ENCODE measurements around the gene TXN.
"Not testable (repeated sequence)": the region's sequence is repeated elsewhere in the genome, so short reads cannot be mapped to it uniquely, and the experiment has no call there.

The TXN gene

GRCh38 chr9:110255463-110256379 is 586 bp downstream of the TXN start:
- peak; percentile 16 for DNase-seq

- peak; percentile 6 for DNase-seq
Observed at GRCh38 chr9:110255034-110255462, 1.3 kb downstream of the TXN start.

- DNase-seq, result no peak
Observed at GRCh38 chr9:110254500-110254899, 1.8 kb downstream of the TXN start.

GRCh38 chr9:110252509-110253139 is 3.7 kb downstream of the TXN start:
- no peak for DNase-seq

- DNase-seq, result not testable (repeated sequence)
Observed at GRCh38 chr9:110251770-110252169, 4.5 kb downstream of the TXN start.

GRCh38 chr9:110251212-110251611 is 5.1 kb downstream of the TXN start:
- no peak for DNase-seq

DNA sequence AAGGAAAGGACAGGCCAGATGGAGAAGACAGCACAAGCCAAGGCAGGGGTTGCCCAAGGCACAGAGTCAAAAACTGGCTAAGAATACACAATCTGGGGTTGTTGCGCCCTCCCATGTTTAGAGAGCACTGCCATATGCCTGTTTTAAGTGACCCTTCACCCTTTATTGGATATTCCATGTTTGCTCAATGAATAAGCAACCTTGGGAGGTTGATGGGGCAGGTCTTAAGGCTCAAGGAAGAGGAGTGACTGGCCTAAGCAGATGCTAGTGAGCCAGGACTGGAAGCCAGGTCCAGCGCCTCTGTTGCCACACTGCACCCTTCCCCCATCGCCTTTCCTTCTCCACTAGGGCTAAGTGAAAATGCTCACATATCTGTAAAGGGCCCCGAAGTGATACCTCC is 6.7 kb downstream of the TXN start:
- no peak for DNase-seq

GRCh38 chr9:110248361-110248760 is 7.9 kb downstream of the TXN start:
- no peak for DNase-seq

GRCh38 chr9:110246214-110246613 is 10.1 kb downstream of the TXN start:
- no peak for DNase-seq

- DNase-seq, result no peak
Observed at GRCh38 chr9:110244616-110245015, 11.7 kb downstream of the TXN start.

GRCh38 chr9:110241858-110242321 is 14.4 kb downstream of the TXN start:
- DNase-seq, result no peak

GRCh38 chr9:110241260-110241857 is 14.9 kb downstream of the TXN start:
- no peak for DNase-seq

DNA sequence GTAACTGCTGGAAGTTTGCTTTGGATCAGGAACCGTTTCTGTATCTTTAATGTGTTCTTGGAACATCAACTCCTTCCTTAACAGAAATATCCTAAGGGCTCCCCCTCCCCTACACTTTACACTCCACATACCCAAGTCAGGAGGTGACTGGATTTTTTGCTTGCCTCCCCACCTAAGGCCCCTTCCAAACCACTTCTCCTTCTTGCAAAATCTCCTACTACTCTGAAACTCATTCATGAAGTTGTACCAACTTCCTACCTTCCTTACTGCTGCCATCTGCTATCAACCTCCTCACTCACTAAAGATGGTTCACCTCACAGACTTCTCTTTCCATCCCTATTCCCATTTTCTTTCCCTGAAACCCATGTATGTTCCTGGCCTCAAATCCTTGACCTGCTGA is 16.1 kb downstream of the TXN start:
- no peak for DNase-seq

- no peak for DNase-seq
Observed at GRCh38 chr9:110228321-110228720, 28.0 kb downstream of the TXN start.

DNA sequence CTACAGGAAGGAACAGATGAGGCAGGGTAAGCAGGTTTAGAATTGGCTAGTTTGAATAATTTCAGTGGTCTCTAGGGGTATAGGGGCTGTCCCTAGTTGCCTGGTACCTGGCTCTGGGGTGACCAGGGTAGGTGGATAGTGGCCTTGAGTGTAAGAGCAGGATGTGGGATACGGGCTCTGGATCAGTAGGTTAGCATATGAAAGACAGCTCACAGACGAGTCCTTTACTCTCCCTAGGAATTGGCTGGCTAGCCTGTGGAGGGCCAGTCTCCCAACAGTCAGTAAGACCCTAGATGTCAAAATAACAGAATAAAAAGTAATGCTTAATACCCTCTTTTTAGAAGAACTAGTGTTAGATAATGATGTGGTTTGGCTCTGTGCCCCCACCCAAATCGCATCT is 31.7 kb downstream of the TXN start:
- no peak for DNase-seq

DNA sequence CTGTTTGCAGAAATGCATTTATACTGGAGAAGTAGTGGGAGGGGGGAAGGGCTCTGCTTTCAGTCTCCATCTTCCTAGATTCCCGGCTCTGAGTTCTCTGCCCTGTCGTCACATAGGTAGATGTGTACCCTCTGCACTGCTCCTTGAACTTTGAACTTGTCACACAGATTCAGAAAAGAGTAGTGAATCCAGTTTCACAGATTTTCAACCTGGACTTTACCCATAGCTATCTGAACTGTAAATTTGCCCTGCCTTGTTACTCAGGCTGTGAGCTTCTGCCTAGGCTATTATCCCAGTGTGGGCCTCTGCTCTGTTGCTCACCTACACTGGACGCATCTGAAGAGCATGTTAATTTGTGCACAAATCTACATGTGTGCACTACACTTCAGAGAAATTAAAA is 35.5 kb downstream of the TXN start:
- DNase-seq, result no peak

DNA sequence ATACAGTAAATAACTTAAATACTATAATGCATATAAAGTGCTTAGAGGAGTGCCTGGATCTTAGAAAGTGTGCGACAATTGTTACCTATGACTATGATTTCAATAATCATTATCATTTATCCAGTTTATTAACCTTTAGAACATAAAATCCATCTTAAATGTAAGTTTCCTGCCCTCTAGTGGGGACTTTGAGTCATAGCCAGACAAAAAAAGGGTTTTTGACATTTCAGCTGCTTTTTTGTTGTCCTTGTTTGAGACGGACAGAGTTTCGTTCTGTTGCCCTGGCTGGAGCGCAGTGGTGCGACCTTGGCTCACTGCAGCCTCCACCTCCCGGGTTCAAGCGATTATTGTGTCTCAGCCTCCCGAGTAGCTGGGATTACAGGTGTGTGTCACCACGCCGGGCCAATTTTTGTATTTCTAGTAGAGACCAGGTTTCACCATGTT is 38.6 kb downstream of the TXN start:
- DNase-seq, result peak; percentile 43

DNA sequence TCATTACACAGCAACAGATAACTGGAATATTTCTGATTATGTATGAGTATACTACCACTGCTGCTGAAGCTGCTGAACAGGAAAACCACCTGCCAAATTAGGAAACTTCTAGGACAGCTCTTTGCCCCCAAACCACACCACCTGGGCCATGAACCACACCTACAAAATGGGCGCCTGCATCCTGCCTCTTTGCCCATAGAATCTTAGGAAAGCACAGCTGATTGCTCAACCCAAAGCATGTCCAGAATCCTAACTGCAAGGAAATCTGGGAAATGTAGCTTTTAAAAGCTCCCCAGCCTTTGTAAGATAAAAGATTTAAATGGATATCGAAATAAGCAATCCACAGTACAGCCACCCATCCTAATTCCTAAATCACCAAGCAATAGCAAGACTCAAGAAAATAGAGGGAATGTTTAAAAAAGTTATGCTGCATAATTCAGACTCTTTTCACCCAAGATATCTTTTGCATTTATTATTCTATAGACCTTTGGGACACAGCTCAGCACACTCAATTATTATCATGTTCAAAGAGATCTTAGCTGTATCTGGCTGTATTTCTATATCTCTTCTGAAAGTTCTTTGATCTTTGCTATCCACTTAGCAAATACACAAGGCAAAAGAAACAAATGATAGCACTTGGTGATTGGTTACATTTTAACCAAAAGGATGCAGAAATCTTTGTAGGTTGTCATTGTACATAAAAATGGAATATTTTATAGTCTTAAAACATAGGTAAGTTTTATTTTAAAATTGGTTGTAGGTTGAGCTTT is 41.5 kb downstream of the TXN start:
- no peak for DNase-seq

DNA sequence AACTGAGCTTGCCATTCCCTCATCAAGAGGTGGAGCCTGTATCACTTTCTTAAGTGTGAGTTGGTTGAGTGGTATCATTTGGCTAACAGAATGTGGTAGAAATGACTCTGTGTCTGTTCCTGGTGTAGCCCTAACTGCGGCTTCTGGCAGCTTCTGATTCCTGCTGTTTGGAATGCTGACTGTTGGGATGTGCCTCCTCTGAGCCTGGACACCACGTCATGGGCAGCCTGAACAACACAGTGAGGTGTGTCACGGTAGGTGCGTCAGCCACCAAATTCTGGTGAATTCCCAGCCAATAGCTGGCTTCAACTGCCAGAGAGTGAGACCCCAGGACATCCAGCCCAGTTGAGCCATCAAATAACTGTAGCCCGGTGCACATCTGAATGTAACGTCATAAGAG is 42.2 kb downstream of the TXN start:
- DNase-seq, result no peak

- no peak for DNase-seq
Observed at GRCh38 chr9:110213413-110214044, 42.8 kb downstream of the TXN start.

GRCh38 chr9:110208031-110208430 is 48.3 kb downstream of the TXN start, which contains the start of gene C9orf152:
Gene C9orf152 (minus strand): TSS chr9:110208159. CDS start chr9:110207579, 580 bp downstream.
- no peak for DNase-seq

DNA sequence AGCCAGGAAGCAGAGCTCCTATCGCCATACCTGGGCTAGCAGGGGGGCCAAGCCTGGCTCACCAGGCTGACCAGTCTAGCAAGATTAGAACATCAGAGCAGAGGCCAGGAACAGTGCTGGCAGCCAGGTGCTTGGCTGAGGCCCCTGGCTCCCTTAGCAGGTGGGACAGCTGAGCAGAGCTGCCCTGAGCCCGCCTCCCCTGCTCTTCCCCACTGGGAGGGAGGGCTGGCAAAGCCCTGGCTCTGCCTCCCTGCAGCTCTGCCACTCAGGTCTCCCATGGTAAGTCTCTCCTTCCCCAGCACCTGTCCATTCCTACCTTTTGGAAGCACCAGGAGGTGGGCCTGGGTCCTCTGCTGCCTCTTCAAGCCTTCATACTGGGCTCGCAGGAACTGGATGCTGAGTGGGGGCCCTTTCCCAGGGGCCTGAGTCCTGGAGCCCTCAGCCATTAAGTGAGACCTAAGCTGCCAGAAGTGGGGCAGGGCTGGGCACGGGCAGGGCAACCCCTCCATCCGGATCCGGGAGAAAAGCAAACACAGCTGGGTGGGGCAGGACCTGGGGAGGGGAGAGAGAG is 49.2 kb downstream of the TXN start:
- no peak for DNase-seq

All from CD4-positive, alpha-beta T cell treated with Interleukin-17A for 1 hour (primary cell).